ENCODE results near the gene PAN3. TPM values are rescaled to one million over a fixed set of nuclear protein-coding genes. Genes with fewer than 3 reads are reported as not detected.

PAN3 gene
- total RNA-seq, 4 donors from 2014 or later: 41.7 to 68.3 (median 42.2) TPM

DNA sequence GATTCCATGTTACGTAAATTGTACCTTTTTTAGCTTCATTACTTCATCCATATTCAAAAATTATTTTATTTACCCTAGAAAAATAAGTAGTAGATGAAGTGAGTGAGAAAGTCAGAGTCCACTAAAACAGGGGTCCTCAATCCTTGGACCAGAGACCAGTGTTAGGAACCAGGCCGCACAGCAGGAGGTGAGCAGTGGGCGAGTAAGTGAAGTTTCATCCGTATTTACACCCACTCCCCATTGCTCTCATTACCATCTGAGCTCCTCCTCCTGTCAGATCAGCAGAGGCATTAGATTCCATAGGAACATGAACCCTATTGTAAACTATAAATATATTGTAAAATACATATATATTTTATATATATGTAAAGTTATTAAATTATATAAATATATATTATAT, 119.0 kb downstream of the PAN3 start:
- no peak for DNase-seq (ENCODE audit: low spot score in 2 of 2)
- WGBS: 96% methylated on average over 4 of the region's 4 CpGs
- Histone ChIP-seq H3K27me3 (no peaks in the 10 kb centered on the region), H3K9me3 (no peaks in the 10 kb centered on the region), H3K36me3 (peaks cover 38% of the 10 kb centered on the region), H3K27ac (no peak overlapping the region), H3K4me3 (no peak overlapping the region), H3K4me1 (no peaks in the 10 kb centered on the region)
- no peak for TF ChIP-seq CTCF (IDR thresholded peaks at IDR 0.05)
- TF ChIP-seq EP300 (IDR thresholded peaks at IDR 0.05): no peak
- no peak for TF ChIP-seq POLR2A (IDR thresholded peaks at IDR 0.05)
- no peak for TF ChIP-seq POLR2AphosphoS5 (IDR thresholded peaks at IDR 0.05)

DNA sequence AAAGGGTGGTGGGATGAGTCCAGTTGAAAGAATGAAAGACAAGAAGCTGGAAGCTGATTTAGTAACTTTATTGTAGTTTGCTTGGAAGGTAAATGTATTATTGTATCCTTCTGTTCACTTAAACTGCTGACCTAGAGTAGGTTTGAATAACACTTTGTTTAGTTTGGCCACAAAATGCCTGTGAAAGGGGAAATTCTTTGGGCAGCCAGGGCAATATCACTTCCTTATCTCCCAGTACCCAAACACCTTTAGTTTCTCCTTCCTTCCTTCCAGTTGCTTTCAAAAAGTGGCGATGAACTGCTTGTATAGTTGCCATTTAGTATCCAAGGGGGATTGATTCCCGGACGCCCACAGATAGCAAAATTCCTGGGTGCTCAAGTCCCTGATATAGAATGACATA, 120.1 kb downstream of the PAN3 start:
- DNase-seq (ENCODE audit: low spot score in 2 of 2): no peak
- no peaks in the 10 kb centered on the region for H3K27me3 ChIP-seq
- TF ChIP-seq POLR2A (IDR thresholded peaks at IDR 0.05) (no peak), POLR2AphosphoS5 (IDR thresholded peaks at IDR 0.05) (no peak), EP300 (IDR thresholded peaks at IDR 0.05) (no peak), CTCF (IDR thresholded peaks at IDR 0.05) (no peak)
- WGBS: 71% methylated on average over 3 of the region's 3 CpGs
- no peaks in the 10 kb centered on the region for H3K4me1 ChIP-seq
- H3K9me3 ChIP-seq: no peaks in the 10 kb centered on the region
- H3K27ac ChIP-seq: no peak overlapping the region
- H3K36me3 ChIP-seq: peaks cover 48% of the 10 kb centered on the region
- H3K4me3 ChIP-seq: no peak overlapping the region

DNA sequence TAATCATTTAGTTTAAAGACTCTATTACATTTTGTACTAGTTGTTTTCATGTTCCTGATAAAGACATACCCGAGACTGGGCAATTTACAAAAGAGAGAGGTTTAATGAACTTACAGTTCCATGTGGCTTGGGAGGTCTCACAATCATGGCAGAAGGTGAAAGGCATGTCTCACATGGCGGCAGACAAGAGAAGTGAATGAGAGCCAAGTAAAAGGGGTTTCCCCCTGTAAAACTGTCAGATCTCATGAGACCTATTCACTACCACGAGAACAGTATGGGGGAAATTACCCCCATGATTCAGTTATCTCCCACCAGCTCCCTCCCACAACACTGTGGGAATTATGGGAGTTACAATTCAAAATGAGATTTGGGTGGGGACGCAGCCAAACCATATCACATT, 129.2 kb downstream of the PAN3 start:
- TF ChIP-seq CTCF (IDR thresholded peaks at IDR 0.05) (no peak), EP300 (IDR thresholded peaks at IDR 0.05) (no peak), POLR2A (IDR thresholded peaks at IDR 0.05) (no peak), POLR2AphosphoS5 (IDR thresholded peaks at IDR 0.05) (no peak)
- Histone ChIP-seq H3K4me3 (no peak overlapping the region), H3K36me3 (peaks cover 63% of the 10 kb centered on the region), H3K4me1 (no peaks in the 10 kb centered on the region), H3K27ac (no peak overlapping the region), H3K9me3 (no peaks in the 10 kb centered on the region), H3K27me3 (no peaks in the 10 kb centered on the region)
- WGBS: 90% methylated on average over 4 of the region's 4 CpGs
- DNase-seq (ENCODE audit: low spot score in 2 of 2): no peak

- H3K4me3 ChIP-seq: no peak overlapping the region
- TF ChIP-seq EP300 (IDR thresholded peaks at IDR 0.05) (no peak), POLR2AphosphoS5 (IDR thresholded peaks at IDR 0.05) (no peak), POLR2A (IDR thresholded peaks at IDR 0.05) (no peak), CTCF (IDR thresholded peaks at IDR 0.05) (no peak)
- H3K9me3 ChIP-seq: no peaks in the 10 kb centered on the region
- no peaks in the 10 kb centered on the region for H3K4me1 ChIP-seq
- H3K27me3 ChIP-seq: no peaks in the 10 kb centered on the region
- H3K36me3 ChIP-seq: peaks cover 64% of the 10 kb centered on the region
- H3K27ac ChIP-seq: no peak overlapping the region
- DNase-seq (ENCODE audit: low spot score in 2 of 2): no peak
Measured at GRCh38 chr13:28268800-28269223, 130.5 kb downstream of the PAN3 start.

- DNase-seq (ENCODE audit: low spot score in 2 of 2): no peak
- no peak overlapping the region for H3K4me3 ChIP-seq
- no peak overlapping the region for H3K27ac ChIP-seq
- H3K4me1 ChIP-seq: no peaks in the 10 kb centered on the region
- H3K9me3 ChIP-seq: no peaks in the 10 kb centered on the region
- TF ChIP-seq EP300 (IDR thresholded peaks at IDR 0.05) (no peak), POLR2A (IDR thresholded peaks at IDR 0.05) (no peak), CTCF (IDR thresholded peaks at IDR 0.05) (no peak), POLR2AphosphoS5 (IDR thresholded peaks at IDR 0.05) (no peak)
- H3K36me3 ChIP-seq: peaks cover 55% of the 10 kb centered on the region
- H3K27me3 ChIP-seq: no peaks in the 10 kb centered on the region
- WGBS: 96% methylated on average over 2 of the region's 2 CpGs
Measured at GRCh38 chr13:28271056-28271840, 132.9 kb downstream of the PAN3 start.
